ENCODE data around the gene GRM7. TPM values are rescaled to one million over a fixed set of nuclear protein-coding genes. Genes with fewer than 3 reads are reported as not detected.

The GRM7 gene
- total and polyA plus RNA-seq, 4 donors = 0.08 to 0.33 TPM; not detected in 2

DNA sequence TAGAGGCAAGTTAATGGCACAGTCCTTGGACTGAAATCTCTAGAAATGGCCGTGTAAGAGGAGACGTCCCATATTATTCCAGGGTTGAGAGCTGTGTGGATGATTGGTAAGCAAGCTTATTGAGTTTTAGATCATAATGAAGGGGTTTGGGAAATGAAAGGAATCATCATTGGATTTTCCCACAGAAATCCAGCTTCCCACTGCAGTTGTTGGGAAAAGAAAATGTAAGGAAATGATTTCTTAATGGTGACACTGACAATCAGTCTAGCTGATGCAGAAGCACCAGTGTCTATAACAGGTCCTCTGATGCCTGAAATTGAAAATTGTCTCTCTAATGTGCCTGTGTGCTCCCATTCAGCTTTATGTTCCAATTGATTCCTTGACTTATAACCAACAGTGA lies 728.6 kb downstream of the GRM7 start (continued):
- no peak for TF ChIP-seq YY1 (IDR thresholded peaks at IDR 0.05)

- H3K9me3 ChIP-seq (ENCODE audit: control insufficient read depth in 4 of 4, low read length in 3 of 4) = no peaks in the 10 kb centered on the region
- no peaks in the 10 kb centered on the region for H3K27me3 ChIP-seq (ENCODE audit: control insufficient read depth in 4 of 4, insufficient read depth in 4 of 4, low read length in 3 of 4)
- no peak for TF ChIP-seq TAF1 (conservative IDR thresholded peaks at IDR 0.05)
- TF ChIP-seq SP1 (IDR thresholded peaks at IDR 0.05) = no peak
- TF ChIP-seq RXRA (IDR thresholded peaks at IDR 0.05) = no peak
- no peak for TF ChIP-seq RAD21 (IDR thresholded peaks at IDR 0.05)
- no peak for TF ChIP-seq GABPA (IDR thresholded peaks at IDR 0.05 in 1 of 2, conservative IDR thresholded peaks at IDR 0.05 in 1 of 2)
- TF ChIP-seq, protein P1, sequence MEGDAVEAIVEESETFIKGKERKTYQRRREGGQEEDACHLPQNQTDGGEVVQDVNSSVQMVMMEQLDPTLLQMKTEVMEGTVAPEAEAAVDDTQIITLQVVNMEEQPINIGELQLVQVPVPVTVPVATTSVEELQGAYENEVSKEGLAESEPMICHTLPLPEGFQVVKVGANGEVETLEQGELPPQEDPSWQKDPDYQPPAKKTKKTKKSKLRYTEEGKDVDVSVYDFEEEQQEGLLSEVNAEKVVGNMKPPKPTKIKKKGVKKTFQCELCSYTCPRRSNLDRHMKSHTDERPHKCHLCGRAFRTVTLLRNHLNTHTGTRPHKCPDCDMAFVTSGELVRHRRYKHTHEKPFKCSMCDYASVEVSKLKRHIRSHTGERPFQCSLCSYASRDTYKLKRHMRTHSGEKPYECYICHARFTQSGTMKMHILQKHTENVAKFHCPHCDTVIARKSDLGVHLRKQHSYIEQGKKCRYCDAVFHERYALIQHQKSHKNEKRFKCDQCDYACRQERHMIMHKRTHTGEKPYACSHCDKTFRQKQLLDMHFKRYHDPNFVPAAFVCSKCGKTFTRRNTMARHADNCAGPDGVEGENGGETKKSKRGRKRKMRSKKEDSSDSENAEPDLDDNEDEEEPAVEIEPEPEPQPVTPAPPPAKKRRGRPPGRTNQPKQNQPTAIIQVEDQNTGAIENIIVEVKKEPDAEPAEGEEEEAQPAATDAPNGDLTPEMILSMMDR (IDR thresholded peaks at IDR 0.05; ENCODE audit: low read depth, low read length, missing input control) = no peak
- no peak for TF ChIP-seq REST (IDR thresholded peaks at IDR 0.05)
- no peak for TF ChIP-seq ZBTB33 (IDR thresholded peaks at IDR 0.05)
- no peak for TF ChIP-seq FOXA1 (IDR thresholded peaks at IDR 0.05)
- TF ChIP-seq FOXA2 (IDR thresholded peaks at IDR 0.05) = no peak
- TF ChIP-seq EGR1 (IDR thresholded peaks at IDR 0.05; ENCODE audit: low read depth in 2 of 2) = no peak
- no peak for TF ChIP-seq ATF3 (IDR thresholded peaks at IDR 0.05)
- no peak for TF ChIP-seq JUND (IDR thresholded peaks at IDR 0.05)
- no peak for TF ChIP-seq NR2F2 (IDR thresholded peaks at IDR 0.05)
- no peak for TF ChIP-seq HNF4G (IDR thresholded peaks at IDR 0.05)
- no peak for TF ChIP-seq MAX (IDR thresholded peaks at IDR 0.05)
- TF ChIP-seq YY1 (IDR thresholded peaks at IDR 0.05) = no peak
- no peak for TF ChIP-seq HNF4A (conservative IDR thresholded peaks at IDR 0.05)
- no peak overlapping the region for H3K27ac ChIP-seq (ENCODE audit: low read depth in 1 of 2, low read length in 2 of 2)
- peaks cover 0 to 4% (median 3%) of the 10 kb centered on the region in 4 donors for H3K4me1 ChIP-seq (ENCODE audit: control insufficient read depth in 4 of 4, insufficient read depth in 4 of 4, low read length in 3 of 4)
- H3K36me3 ChIP-seq (ENCODE audit: control insufficient read depth in 4 of 4, insufficient read depth in 3 of 4, low read depth in 1 of 4, low read length in 3 of 4) = no peaks in the 10 kb centered on the region
- no peak overlapping the region for H3K4me3 ChIP-seq (ENCODE audit: low read depth in 1 of 3, low read length in 3 of 3)
- no peak for DNase-seq (ENCODE audit: low spot score)
- H3K9ac ChIP-seq (ENCODE audit: low read depth in 1 of 2, low read length in 2 of 2) = no peak overlapping the region
- 76% methylated on average over 2 of the region's 2 CpGs for WGBS
These were observed 741.4 kb downstream of the GRM7 start for GRCh38 chr3:7602297-7602696.

All from liver (tissue), 9 donors.